Osteoblast (primary cell): ENCODE data around the gene MBD4. TPM values are rescaled to one million over a fixed set of nuclear protein-coding genes. Genes with fewer than 3 reads are reported as not detected.
"Not testable (repeated sequence)": the region's sequence is repeated elsewhere in the genome, so short reads cannot be mapped to it uniquely, and the experiment has no call there.

Experiments used
- DNase-seq: peaks from one replicate; pipeline ENCODE4 v3.0.0; 2011; ENCODE audit warnings: low spot score, mixed read lengths; ENCODE audit not compliant: insufficient read length; ENCODE audit errors: missing footprints
- H2AFZ ChIP-seq: 2 replicates; pipeline ENCODE4 v1.6.0; 2011; ENCODE audit warnings: mild to moderate bottlenecking, low read length
- H3K27ac ChIP-seq: 2 replicates; pipeline ENCODE4 v1.5.1; 2011; ENCODE audit warnings: mild to moderate bottlenecking, low read depth, low read length, moderate library complexity
- H3K27me3 ChIP-seq: 2 replicates; pipeline ENCODE4 v1.6.0; 2012; ENCODE audit warnings: mild to moderate bottlenecking, control low read depth, inconsistent platforms, low read length, moderate library complexity; ENCODE audit not compliant: insufficient read depth
- H3K36me3 ChIP-seq: 2 replicates; pipeline ENCODE4 v1.5.1; 2011; ENCODE audit warnings: mild to moderate bottlenecking, low read length, control low read depth, moderate library complexity; ENCODE audit not compliant: insufficient read depth
- H3K4me1 ChIP-seq: 2 replicates; pipeline ENCODE4 v1.5.1; 2011; ENCODE audit warnings: mild to moderate bottlenecking, low read length, control low read depth, moderate library complexity; ENCODE audit not compliant: insufficient read depth
- H3K4me2 ChIP-seq: 2 replicates; pipeline ENCODE4 v1.6.0; 2011; ENCODE audit warnings: mild to moderate bottlenecking, low read length; ENCODE audit not compliant: insufficient read depth
- H3K4me3 ChIP-seq: fragments of 200-600 bp; sonication (generic); 3 replicates; pipeline ENCODE4 v1.5.1; 2012; ENCODE audit warnings: mild to moderate bottlenecking, low read length, inconsistent platforms; ENCODE audit not compliant: insufficient read depth
- H3K79me2 ChIP-seq: 2 replicates; pipeline ENCODE4 v1.6.0; 2012; ENCODE audit warnings: mild to moderate bottlenecking, low read length, control low read depth, inconsistent platforms; ENCODE audit not compliant: insufficient read depth
- H3K9me3 ChIP-seq: 2 replicates; pipeline ENCODE4 v1.5.1; 2011; ENCODE audit warnings: low read depth, low read length, control low read depth
- H4K20me1 ChIP-seq: 2 replicates; pipeline ENCODE4 v1.6.0; 2012; ENCODE audit warnings: mild to moderate bottlenecking, low read length, control low read depth; ENCODE audit not compliant: insufficient read depth
- CTCF ChIP-seq: IDR thresholded peaks from 2 replicates; pipeline ENCODE4 v1.5.1; 2011; ENCODE audit warnings: mild to moderate bottlenecking, low read depth, low read length, moderate library complexity; ENCODE audit errors: extremely low read depth
- total RNA-seq: library from RNA; depleted of rRNA; stranded (reverse); fragments of >200 nt; gene quantifications from 2 replicates; pipeline ENCODE4 v1.2.3, GENCODE V29; 2012

Gene MBD4
- total RNA-seq, 1 donor = 41.3 TPM

- Histone ChIP-seq H3K36me3 (peaks cover 34% of the 10 kb centered on the region), H3K79me2 (no peaks in the 10 kb centered on the region), H3K27ac (peak overlapping the region; percentile 84), H4K20me1 (no peaks in the 10 kb centered on the region), H3K4me1 (peaks cover 50% of the 10 kb centered on the region), H2AFZ (no peak overlapping the region), H3K27me3 (no peaks in the 10 kb centered on the region), H3K4me3 (no peak overlapping the region), H3K9me3 (no peaks in the 10 kb centered on the region), H3K4me2 (no peak overlapping the region)
- DNase-seq = no peak
- no peak for TF ChIP-seq CTCF
Observed at GRCh38 chr3:129482721-129483120, 43.0 kb upstream of the MBD4 start.

GRCh38 chr3:129481766-129482332, 42.1 kb upstream of the MBD4 start:
- Histone ChIP-seq H3K27me3 (no peaks in the 10 kb centered on the region), H3K4me2 (peak overlapping the region; percentile 55), H4K20me1 (no peaks in the 10 kb centered on the region), H3K27ac (peak overlapping the region; percentile 84), H3K4me1 (peaks cover 42% of the 10 kb centered on the region), H3K4me3 (no peak overlapping the region), H3K79me2 (no peaks in the 10 kb centered on the region), H3K36me3 (peaks cover 42% of the 10 kb centered on the region), H3K9me3 (no peaks in the 10 kb centered on the region), H2AFZ (peak overlapping the region; percentile 43)
- TF ChIP-seq CTCF = no peak
- peak; percentile 74 for DNase-seq

GRCh38 chr3:129481225-129481765, 41.5 kb upstream of the MBD4 start:
- H3K9me3 ChIP-seq, H3K27me3 ChIP-seq, H4K20me1 ChIP-seq, H3K79me2 ChIP-seq, H2AFZ ChIP-seq, DNase-seq, H3K4me3 ChIP-seq: not testable (repeated sequence)
- Histone ChIP-seq H3K36me3 (peaks cover 48% of the 10 kb centered on the region), H3K4me1 (peaks cover 36% of the 10 kb centered on the region), H3K27ac (peak overlapping the region; percentile 84), H3K4me2 (peak overlapping the region; percentile 55)

- no peak for DNase-seq
- H3K4me1 ChIP-seq = peaks cover 14% of the 10 kb centered on the region
- TF ChIP-seq CTCF = no peak
- H3K36me3 ChIP-seq = peaks cover 43% of the 10 kb centered on the region
- no peak overlapping the region for H3K4me2 ChIP-seq
- no peaks in the 10 kb centered on the region for H3K9me3 ChIP-seq
- H3K27ac ChIP-seq = no peak overlapping the region
- H3K79me2 ChIP-seq = no peaks in the 10 kb centered on the region
- H4K20me1 ChIP-seq = no peaks in the 10 kb centered on the region
- H3K27me3 ChIP-seq = no peaks in the 10 kb centered on the region
- H3K4me3 ChIP-seq = no peak overlapping the region
- H2AFZ ChIP-seq = no peak overlapping the region
Observed at GRCh38 chr3:129476586-129476985, 36.8 kb upstream of the MBD4 start.
